K562 (cell line): ENCODE data around the gene SULT1E1. TPM values are rescaled to one million over a fixed set of nuclear protein-coding genes. Genes with fewer than 3 reads are reported as not detected.

Source experiments
- polyA plus RNA-seq, 8 experiments: library from polyadenylated mRNA; depleted of rRNA in 4 of 8; stranded (reverse) in 5 of 8; unstranded in 3 of 8; fragments of >200 nt; fragmentation: Nextera tagmentation in 2 of 8; fragmentation: Illumina TruSeq in 1 of 8; extraction: Ambion mirVana in 2 of 8; extraction: Trizol in 1 of 8; gene quantifications; 2 replicates each; pipeline versions ENCODE4 v1.2.1 to v1.2.3, GENCODE V29; 2011 to 2014; ENCODE audit warnings: inconsistent platforms in 1 of 8, missing spikeins in 1 of 8
- total RNA-seq, 7 experiments: library from RNA; depleted of rRNA in 6 of 7; stranded (reverse); fragments of >200 nt in 6 of 7; fragmentation: Illumina TruSeq in 2 of 7; extraction: Trizol in 2 of 7; gene quantifications; 2 replicates each; pipeline versions ENCODE4 v1.2.1 to v1.2.3, GENCODE V29; 2011 to 2021; ENCODE audit warnings: low replicate concordance in 1 of 7

The SULT1E1 gene
- total and polyA plus RNA-seq, 9 of the 15 experiments (the other 6 are each of a cell fraction or from before 2014, with no cell fraction given): not detected

Other genes starting within 250 kb of the SULT1E1 start
Only the 7 nearest of the 8 such genes appear.
- gene UGT2A1, start 206.9 kb downstream of the SULT1E1 start, total RNA-seq (2014; rRNA removed): not detected in 2 replicates
- not detected in 2 replicates for gene UGT2A1, start 206.9 kb downstream of the SULT1E1 start, total RNA-seq (2014; rRNA removed; fragmentation: Illumina TruSeq; extraction: Trizol)
- gene UGT2A1, start 206.9 kb downstream of the SULT1E1 start, total RNA-seq (2015; rRNA removed; fragmentation: Illumina TruSeq; extraction: Trizol): not detected in 2 replicates
- not detected in 2 replicates for gene UGT2A1, start 206.9 kb downstream of the SULT1E1 start, total RNA-seq (2021)
- gene UGT2A1, start 206.9 kb downstream of the SULT1E1 start, polyA plus RNA-seq (2011; rRNA removed): 0.12 TPM in 1 of 2 replicates, not detected in the other
- gene UGT2A1, start 206.9 kb downstream of the SULT1E1 start, polyA plus RNA-seq (2014; fragmentation: Illumina TruSeq; extraction: Trizol): not detected in 2 replicates
- gene UGT2A1, start 206.9 kb downstream of the SULT1E1 start, polyA plus RNA-seq (2014; fragmentation: Nextera tagmentation; extraction: Ambion mirVana): under 1 TPM in 1 of 2 experiments, not detected in 1; 0.03 TPM
- gene UGT2A1, start 206.9 kb downstream of the SULT1E1 start, polyA plus RNA-seq (2014; rRNA removed): not detected in 2 replicates
- gene SULT1B1, start 99.5 kb downstream of the SULT1E1 start, total RNA-seq (2014; rRNA removed): not detected in 2 replicates
- under 0.01 TPM in 1 of 2 replicates, not detected in the other for gene SULT1B1, start 99.5 kb downstream of the SULT1E1 start, total RNA-seq (2014; rRNA removed; fragmentation: Illumina TruSeq; extraction: Trizol)
- not detected in 2 replicates for gene SULT1B1, start 99.5 kb downstream of the SULT1E1 start, total RNA-seq (2015; rRNA removed; fragmentation: Illumina TruSeq; extraction: Trizol)
- 0.04 TPM in 1 of 2 replicates, not detected in the other for gene SULT1B1, start 99.5 kb downstream of the SULT1E1 start, total RNA-seq (2021)
- 0.01 TPM in 1 of 2 replicates, not detected in the other for gene SULT1B1, start 99.5 kb downstream of the SULT1E1 start, polyA plus RNA-seq (2011; rRNA removed)
- not detected in 2 replicates for gene SULT1B1, start 99.5 kb downstream of the SULT1E1 start, polyA plus RNA-seq (2014; fragmentation: Illumina TruSeq; extraction: Trizol)
- gene SULT1B1, start 99.5 kb downstream of the SULT1E1 start, polyA plus RNA-seq (2014; fragmentation: Nextera tagmentation; extraction: Ambion mirVana): not detected
- gene SULT1B1, start 99.5 kb downstream of the SULT1E1 start, polyA plus RNA-seq (2014; rRNA removed): not detected in 2 replicates
- not detected in 2 replicates for gene CSN1S1, start 70.9 kb upstream of the SULT1E1 start, total RNA-seq (2014; rRNA removed)
- not detected in 2 replicates for gene CSN1S1, start 70.9 kb upstream of the SULT1E1 start, total RNA-seq (2014; rRNA removed; fragmentation: Illumina TruSeq; extraction: Trizol)
- not detected in 2 replicates for gene CSN1S1, start 70.9 kb upstream of the SULT1E1 start, total RNA-seq (2015; rRNA removed; fragmentation: Illumina TruSeq; extraction: Trizol)
- gene CSN1S1, start 70.9 kb upstream of the SULT1E1 start, total RNA-seq (2021): not detected in 2 replicates
- gene CSN1S1, start 70.9 kb upstream of the SULT1E1 start, polyA plus RNA-seq (2011; rRNA removed): not detected in 2 replicates
- gene CSN1S1, start 70.9 kb upstream of the SULT1E1 start, polyA plus RNA-seq (2014; fragmentation: Illumina TruSeq; extraction: Trizol): not detected in 2 replicates
- not detected for gene CSN1S1, start 70.9 kb upstream of the SULT1E1 start, polyA plus RNA-seq (2014; fragmentation: Nextera tagmentation; extraction: Ambion mirVana)
- gene CSN1S1, start 70.9 kb upstream of the SULT1E1 start, polyA plus RNA-seq (2014; rRNA removed): not detected in 2 replicates
- gene CSN2, start 105.6 kb upstream of the SULT1E1 start, total RNA-seq (2014; rRNA removed): not detected in 2 replicates
- not detected in 2 replicates for gene CSN2, start 105.6 kb upstream of the SULT1E1 start, total RNA-seq (2014; rRNA removed; fragmentation: Illumina TruSeq; extraction: Trizol)
- not detected in 2 replicates for gene CSN2, start 105.6 kb upstream of the SULT1E1 start, total RNA-seq (2015; rRNA removed; fragmentation: Illumina TruSeq; extraction: Trizol)
- not detected in 2 replicates for gene CSN2, start 105.6 kb upstream of the SULT1E1 start, total RNA-seq (2021)
- gene CSN2, start 105.6 kb upstream of the SULT1E1 start, polyA plus RNA-seq (2011; rRNA removed): not detected in 2 replicates
- gene CSN2, start 105.6 kb upstream of the SULT1E1 start, polyA plus RNA-seq (2014; fragmentation: Illumina TruSeq; extraction: Trizol): not detected in 2 replicates
- gene CSN2, start 105.6 kb upstream of the SULT1E1 start, polyA plus RNA-seq (2014; fragmentation: Nextera tagmentation; extraction: Ambion mirVana): not detected
- gene CSN2, start 105.6 kb upstream of the SULT1E1 start, polyA plus RNA-seq (2014; rRNA removed): not detected in 2 replicates
- gene STATH, start 135.8 kb upstream of the SULT1E1 start, total RNA-seq (2014; rRNA removed): not detected in 2 replicates
- not detected in 2 replicates for gene STATH, start 135.8 kb upstream of the SULT1E1 start, total RNA-seq (2014; rRNA removed; fragmentation: Illumina TruSeq; extraction: Trizol)
- gene STATH, start 135.8 kb upstream of the SULT1E1 start, total RNA-seq (2015; rRNA removed; fragmentation: Illumina TruSeq; extraction: Trizol): not detected in 2 replicates
- gene STATH, start 135.8 kb upstream of the SULT1E1 start, total RNA-seq (2021): not detected in 2 replicates
- not detected in 2 replicates for gene STATH, start 135.8 kb upstream of the SULT1E1 start, polyA plus RNA-seq (2011; rRNA removed)
- gene STATH, start 135.8 kb upstream of the SULT1E1 start, polyA plus RNA-seq (2014; fragmentation: Illumina TruSeq; extraction: Trizol): not detected in 2 replicates
- not detected for gene STATH, start 135.8 kb upstream of the SULT1E1 start, polyA plus RNA-seq (2014; fragmentation: Nextera tagmentation; extraction: Ambion mirVana)
- gene STATH, start 135.8 kb upstream of the SULT1E1 start, polyA plus RNA-seq (2014; rRNA removed): not detected in 2 replicates
- not detected in 2 replicates for gene HTN3, start 168.3 kb upstream of the SULT1E1 start, total RNA-seq (2014; rRNA removed)
- not detected in 2 replicates for gene HTN3, start 168.3 kb upstream of the SULT1E1 start, total RNA-seq (2014; rRNA removed; fragmentation: Illumina TruSeq; extraction: Trizol)
- not detected in 2 replicates for gene HTN3, start 168.3 kb upstream of the SULT1E1 start, total RNA-seq (2015; rRNA removed; fragmentation: Illumina TruSeq; extraction: Trizol)
- not detected in 2 replicates for gene HTN3, start 168.3 kb upstream of the SULT1E1 start, total RNA-seq (2021)
- gene HTN3, start 168.3 kb upstream of the SULT1E1 start, polyA plus RNA-seq (2011; rRNA removed): not detected in 2 replicates
- not detected in 2 replicates for gene HTN3, start 168.3 kb upstream of the SULT1E1 start, polyA plus RNA-seq (2014; fragmentation: Illumina TruSeq; extraction: Trizol)
- gene HTN3, start 168.3 kb upstream of the SULT1E1 start, polyA plus RNA-seq (2014; fragmentation: Nextera tagmentation; extraction: Ambion mirVana): not detected
- not detected in 2 replicates for gene HTN3, start 168.3 kb upstream of the SULT1E1 start, polyA plus RNA-seq (2014; rRNA removed)
- gene HTN1, start 190.3 kb upstream of the SULT1E1 start, total RNA-seq (2014; rRNA removed): not detected in 2 replicates
- gene HTN1, start 190.3 kb upstream of the SULT1E1 start, total RNA-seq (2014; rRNA removed; fragmentation: Illumina TruSeq; extraction: Trizol): not detected in 2 replicates
- gene HTN1, start 190.3 kb upstream of the SULT1E1 start, total RNA-seq (2015; rRNA removed; fragmentation: Illumina TruSeq; extraction: Trizol): not detected in 2 replicates
- gene HTN1, start 190.3 kb upstream of the SULT1E1 start, total RNA-seq (2021): not detected in 2 replicates
- not detected in 2 replicates for gene HTN1, start 190.3 kb upstream of the SULT1E1 start, polyA plus RNA-seq (2011; rRNA removed)
- gene HTN1, start 190.3 kb upstream of the SULT1E1 start, polyA plus RNA-seq (2014; fragmentation: Illumina TruSeq; extraction: Trizol): not detected in 2 replicates
- gene HTN1, start 190.3 kb upstream of the SULT1E1 start, polyA plus RNA-seq (2014; fragmentation: Nextera tagmentation; extraction: Ambion mirVana): not detected
- gene HTN1, start 190.3 kb upstream of the SULT1E1 start, polyA plus RNA-seq (2014; rRNA removed): not detected in 2 replicates